GM18870 (cell line): ENCODE results near the gene TMEM259.

Source experiments
- ATAC-seq: cut with Tn5 transposase; IDR thresholded peaks from one replicate; pipeline ENCODE4 v1.9.1; 2021; ENCODE audit warnings: moderate library complexity; ENCODE audit not compliant: unreplicated experiment

Gene TMEM259

GRCh38 chr19:1017906-1018305, 3.0 kb downstream of the TMEM259 start:
- ATAC-seq, result no peak

GRCh38 chr19:1017115-1017905, 3.6 kb downstream of the TMEM259 start:
- ATAC-seq, result no peak

GRCh38 chr19:1016647-1017114, 4.2 kb downstream of the TMEM259 start:
- no peak for ATAC-seq

GRCh38 chr19:1015782-1016646, 4.9 kb downstream of the TMEM259 start:
- no peak for ATAC-seq

GRCh38 chr19:1015061-1015781, 5.7 kb downstream of the TMEM259 start:
- no peak for ATAC-seq

GRCh38 chr19:1014161-1015060, 6.5 kb downstream of the TMEM259 start:
- ATAC-seq, result no peak

- ATAC-seq, result no peak
Measured at GRCh38 chr19:1013218-1013617, 7.7 kb downstream of the TMEM259 start.

- ATAC-seq, result no peak
Measured at GRCh38 chr19:1012334-1012733, 8.6 kb downstream of the TMEM259 start.

GRCh38 chr19:1011831-1012333, 9.0 kb downstream of the TMEM259 start:
- no peak for ATAC-seq

GRCh38 chr19:1010586-1011510, 10.1 kb downstream of the TMEM259 start:
- no peak for ATAC-seq

GRCh38 chr19:1009981-1010538, 10.9 kb downstream of the TMEM259 start:
- no peak for ATAC-seq

GRCh38 chr19:1009041-1009980, 11.6 kb downstream of the TMEM259 start:
- ATAC-seq, result no peak

GRCh38 chr19:1008268-1009040, 12.5 kb downstream of the TMEM259 start:
- no peak for ATAC-seq

GRCh38 chr19:1007399-1008251, 13.3 kb downstream of the TMEM259 start:
- ATAC-seq, result no peak

GRCh38 chr19:1006711-1007398, 14.1 kb downstream of the TMEM259 start:
- no peak for ATAC-seq
